Measurements from ENCODE around the gene PML. TPM values are rescaled to one million over a fixed set of nuclear protein-coding genes. Genes with fewer than 3 reads are reported as not detected.

PML gene
- total RNA-seq, 1 experiment from 2014 or later: 47.7 TPM

- TF ChIP-seq SP1 (CRISPR knock-in tag; conservative IDR thresholded peaks at IDR 0.05) (no peak), IRF1 (CRISPR knock-in tag; IDR thresholded peaks at IDR 0.05) (no peak), EMX1 (CRISPR knock-in tag; IDR thresholded peaks at IDR 0.05) (no peak), RORB (CRISPR knock-in tag; IDR thresholded peaks at IDR 0.05) (no peak), NFE2L1 (CRISPR knock-in tag; IDR thresholded peaks at IDR 0.05) (no peak), E2F5 (CRISPR knock-in tag; IDR thresholded peaks at IDR 0.05) (no peak), FOXJ3 (CRISPR knock-in tag; IDR thresholded peaks at IDR 0.05; ENCODE audit: borderline replicate concordance) (no peak), AFF4 (CRISPR knock-in tag; IDR thresholded peaks at IDR 0.05; ENCODE audit: borderline replicate concordance) (no peak), AR (CRISPR knock-in tag; IDR thresholded peaks at IDR 0.05) (no peak), E2F4 (CRISPR knock-in tag; IDR thresholded peaks at IDR 0.05; ENCODE audit: borderline replicate concordance, low read depth) (no peak), ESRRA (CRISPR knock-in tag; IDR thresholded peaks at IDR 0.05; ENCODE audit: borderline replicate concordance) (no peak), RELA (CRISPR knock-in tag; IDR thresholded peaks at IDR 0.05; ENCODE audit: borderline replicate concordance) (no peak), ATF3 (CRISPR knock-in tag; conservative IDR thresholded peaks at IDR 0.05) (no peak)
- Mint-ChIP-seq H3K4me3 (no peak overlapping the region), H3K4me1 (peaks cover 39% of the 10 kb centered on the region), H3K27ac (no peak overlapping the region), H3K27me3 (ENCODE audit: low read depth) (peaks cover 3% of the 10 kb centered on the region; the same call in 1 of the 2 replicates), H3K36me3 (peaks cover 15% of the 10 kb centered on the region; the same call in 1 of the 2 replicates), H3K9me3 (no peaks in the 10 kb centered on the region)
- no peak for ATAC-seq
- ChIA-PET CTCF (interaction anchor here (0.5 to 9.1 kb wide), 11 partner anchors 10 to 214 kb away, joined by 3 to 290 read pairs (median 4); partner anchors contain the start of genes PML and STOML1), POLR2A (interaction anchor here (0.5 kb wide), 1 partner anchor 9 kb away, joined by 7 read pairs; no protein-coding TSS in a partner anchor)
- no peak for DNase-seq (ENCODE audit: low spot score)
Observed at GRCh38 chr15:74039656-74040010, 45.1 kb downstream of the PML start.

GRCh38 chr15:74040109-74040850 lies 45.8 kb downstream of the PML start:
- ATAC-seq: no peak
- Mint-ChIP-seq H3K9me3 (no peaks in the 10 kb centered on the region), H3K27me3 (ENCODE audit: low read depth) (peaks cover 3% of the 10 kb centered on the region; the same call in 1 of the 2 replicates), H3K27ac (peak overlapping the region; percentile 38; the same call in 1 of the 2 replicates), H3K4me1 (peaks cover 39% of the 10 kb centered on the region), H3K4me3 (no peak overlapping the region), H3K36me3 (peaks cover 14% of the 10 kb centered on the region; the same call in 1 of the 2 replicates)
- ChIA-PET CTCF (interaction anchor here (0.5 to 9.1 kb wide), 16 partner anchors 10 to 282 kb away, joined by 3 to 290 read pairs (median 4); partner anchors contain the start of genes PML and STOML1), POLR2A (interaction anchor here (0.6 to 0.8 kb wide), 2 partner anchors 15 to 46 kb away, joined by 3 to 8 read pairs; partner anchors contain the start of gene PML)
- DNase-seq (ENCODE audit: low spot score): no peak
- TF ChIP-seq ZNF671 (CRISPR knock-in tag; IDR thresholded peaks at IDR 0.05): no peak
- TF ChIP-seq EMX1 (CRISPR knock-in tag; IDR thresholded peaks at IDR 0.05): no peak
- no peak for TF ChIP-seq CREM (CRISPR knock-in tag; IDR thresholded peaks at IDR 0.05)
- TF ChIP-seq JUN (CRISPR knock-in tag; IDR thresholded peaks at IDR 0.05): no peak
- no peak for TF ChIP-seq ZNF396 (CRISPR knock-in tag; IDR thresholded peaks at IDR 0.05; ENCODE audit: borderline replicate concordance)
- no peak for TF ChIP-seq ZSCAN18 (CRISPR knock-in tag; IDR thresholded peaks at IDR 0.05)
- no peak for TF ChIP-seq USF2 (CRISPR knock-in tag; IDR thresholded peaks at IDR 0.05)
